ENCODE data around the gene AGPS.

Gene AGPS

DNA sequence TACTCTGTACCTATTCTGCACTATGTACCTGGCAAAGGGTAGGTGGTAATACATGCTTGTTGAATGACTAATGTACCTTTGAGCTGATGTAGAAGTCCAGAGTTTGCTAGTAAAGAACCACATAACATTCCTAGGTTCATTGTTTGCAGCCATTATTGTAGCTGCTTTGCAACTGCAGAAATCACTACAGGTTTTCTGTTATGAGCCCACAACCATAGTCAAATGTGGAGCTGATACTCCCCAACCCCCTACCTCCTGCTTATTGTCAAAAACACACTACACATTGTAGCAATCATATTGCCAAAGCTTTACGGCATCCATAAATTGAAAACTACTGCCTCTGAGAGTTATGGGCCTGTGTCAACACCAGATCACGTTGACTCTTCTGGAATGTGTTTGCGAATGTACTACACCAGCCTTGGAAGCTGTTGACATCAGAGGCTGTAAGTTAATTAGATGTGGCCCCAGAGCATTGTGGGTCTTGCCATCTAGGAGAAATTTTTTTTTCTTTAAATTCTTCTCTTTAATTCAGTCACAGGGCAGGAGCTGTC lies 187.0 kb downstream of the AGPS start:
- Histone ChIP-seq H4K20me1 (ENCODE audit: insufficient read depth, low read length) (no peaks in the 10 kb centered on the region), H3K36me3 (ENCODE audit: insufficient read depth, low read length) (no peaks in the 10 kb centered on the region), H3K9ac (ENCODE audit: low read depth, low read length) (no peak overlapping the region), H3K9me3 (ENCODE audit: insufficient read depth, low read length, severe bottlenecking) (no peaks in the 10 kb centered on the region), H3K79me2 (ENCODE audit: insufficient read depth, low read length) (no peaks in the 10 kb centered on the region), H3K27me3 (ENCODE audit: insufficient read depth, low read length, poor library complexity) (no peaks in the 10 kb centered on the region), H3K4me3 (ENCODE audit: low read depth in 1 of 2, low read length in 2 of 2) (no peak overlapping the region), H2AFZ (ENCODE audit: low read depth, low read length) (no peak overlapping the region), H3K4me2 (ENCODE audit: insufficient read depth, low read length) (no peak overlapping the region), H3K4me1 (ENCODE audit: insufficient read depth, low read length) (no peaks in the 10 kb centered on the region), H3K27ac (ENCODE audit: low read length) (no peak overlapping the region)
- ATAC-seq (ENCODE audit: insufficient read depth, low read depth) (no peak), DNase-seq (no peak)
- TF ChIP-seq EZH2 (IDR thresholded peaks at IDR 0.05; ENCODE audit: borderline replicate concordance, low read depth, low read length, severe bottlenecking), result no peak
- TF ChIP-seq, protein P1, sequence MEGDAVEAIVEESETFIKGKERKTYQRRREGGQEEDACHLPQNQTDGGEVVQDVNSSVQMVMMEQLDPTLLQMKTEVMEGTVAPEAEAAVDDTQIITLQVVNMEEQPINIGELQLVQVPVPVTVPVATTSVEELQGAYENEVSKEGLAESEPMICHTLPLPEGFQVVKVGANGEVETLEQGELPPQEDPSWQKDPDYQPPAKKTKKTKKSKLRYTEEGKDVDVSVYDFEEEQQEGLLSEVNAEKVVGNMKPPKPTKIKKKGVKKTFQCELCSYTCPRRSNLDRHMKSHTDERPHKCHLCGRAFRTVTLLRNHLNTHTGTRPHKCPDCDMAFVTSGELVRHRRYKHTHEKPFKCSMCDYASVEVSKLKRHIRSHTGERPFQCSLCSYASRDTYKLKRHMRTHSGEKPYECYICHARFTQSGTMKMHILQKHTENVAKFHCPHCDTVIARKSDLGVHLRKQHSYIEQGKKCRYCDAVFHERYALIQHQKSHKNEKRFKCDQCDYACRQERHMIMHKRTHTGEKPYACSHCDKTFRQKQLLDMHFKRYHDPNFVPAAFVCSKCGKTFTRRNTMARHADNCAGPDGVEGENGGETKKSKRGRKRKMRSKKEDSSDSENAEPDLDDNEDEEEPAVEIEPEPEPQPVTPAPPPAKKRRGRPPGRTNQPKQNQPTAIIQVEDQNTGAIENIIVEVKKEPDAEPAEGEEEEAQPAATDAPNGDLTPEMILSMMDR (IDR thresholded peaks at IDR 0.05; ENCODE audit: borderline replicate concordance, extremely low read depth, low read length, poor library complexity, severe bottlenecking), result no peak

DNA sequence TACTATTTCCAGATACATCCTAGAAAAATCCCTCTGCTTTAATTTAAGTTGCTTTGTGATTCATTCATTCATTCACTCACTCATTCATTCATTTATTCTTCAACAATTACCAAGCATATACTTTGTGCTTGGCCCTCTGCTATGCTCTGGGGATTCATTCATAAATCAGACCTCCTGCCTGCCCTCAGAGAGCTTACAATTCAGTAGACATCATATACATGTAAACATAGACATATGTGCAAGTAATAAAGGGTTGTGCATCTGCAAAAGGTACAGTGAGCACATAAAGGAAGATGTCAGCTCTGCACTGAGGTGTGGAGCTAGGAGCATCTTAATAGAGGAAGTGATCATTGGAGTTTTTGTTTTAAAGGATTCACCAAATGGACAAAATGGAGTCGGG lies 189.4 kb downstream of the AGPS start:
- H4K20me1 ChIP-seq (ENCODE audit: insufficient read depth, low read length), result no peaks in the 10 kb centered on the region
- H3K4me1 ChIP-seq (ENCODE audit: insufficient read depth, low read length), result no peaks in the 10 kb centered on the region
- no peak overlapping the region for H2AFZ ChIP-seq (ENCODE audit: low read depth, low read length)
- TF ChIP-seq, protein P1 (IDR thresholded peaks at IDR 0.05; ENCODE audit: borderline replicate concordance, extremely low read depth, low read length, poor library complexity, severe bottlenecking), result no peak
- no peak for TF ChIP-seq EZH2 (IDR thresholded peaks at IDR 0.05; ENCODE audit: borderline replicate concordance, low read depth, low read length, severe bottlenecking)
- H3K4me2 ChIP-seq (ENCODE audit: insufficient read depth, low read length), result no peak overlapping the region
- H3K27ac ChIP-seq (ENCODE audit: low read length), result no peak overlapping the region
- no peaks in the 10 kb centered on the region for H3K9me3 ChIP-seq (ENCODE audit: insufficient read depth, low read length, severe bottlenecking)
- ATAC-seq (ENCODE audit: insufficient read depth, low read depth) (no peak), DNase-seq (no peak)
- H3K4me3 ChIP-seq (ENCODE audit: low read depth in 1 of 2, low read length in 2 of 2), result no peak overlapping the region
- no peaks in the 10 kb centered on the region for H3K36me3 ChIP-seq (ENCODE audit: insufficient read depth, low read length)
- H3K79me2 ChIP-seq (ENCODE audit: insufficient read depth, low read length), result no peaks in the 10 kb centered on the region
- H3K9ac ChIP-seq (ENCODE audit: low read depth, low read length), result no peak overlapping the region
- H3K27me3 ChIP-seq (ENCODE audit: insufficient read depth, low read length, poor library complexity), result no peaks in the 10 kb centered on the region

DNA sequence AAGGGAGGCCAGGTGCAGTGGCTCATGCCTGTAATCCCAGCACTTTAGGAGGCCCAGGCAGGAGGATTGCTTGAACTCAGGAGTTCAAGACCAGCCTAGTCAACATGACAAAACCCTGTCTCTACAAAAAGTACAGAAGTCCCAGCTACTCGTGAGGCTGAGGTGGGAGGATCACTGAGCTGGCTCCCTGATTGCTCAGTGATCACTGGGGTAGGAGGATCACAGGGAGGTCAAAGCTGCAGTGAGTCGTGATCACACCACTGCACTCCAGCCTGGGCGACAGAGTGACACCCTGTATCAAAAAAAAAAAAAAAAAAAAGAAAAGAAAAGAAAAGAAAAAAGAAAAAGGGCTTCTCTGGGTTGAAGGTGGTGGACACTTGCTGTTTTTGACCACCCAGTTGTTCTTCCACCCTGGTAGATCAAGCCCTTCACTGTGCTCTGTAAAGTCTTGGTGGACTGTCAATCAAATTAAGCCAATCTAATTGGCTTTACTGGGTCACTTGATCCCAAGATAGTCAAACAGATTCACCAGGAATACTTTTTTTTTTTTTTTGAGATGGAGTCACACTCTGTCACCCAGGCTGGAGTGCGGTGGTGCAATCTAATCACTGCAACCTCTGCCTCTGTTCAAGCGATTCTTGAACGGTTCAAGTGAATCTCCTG lies 191.6 kb downstream of the AGPS start:
- H3K4me3 ChIP-seq (ENCODE audit: low read depth in 1 of 2, low read length in 2 of 2), result no peak overlapping the region
- H3K27ac ChIP-seq (ENCODE audit: low read length), result no peak overlapping the region
- no peak for ATAC-seq (ENCODE audit: insufficient read depth, low read depth)
- no peaks in the 10 kb centered on the region for H3K79me2 ChIP-seq (ENCODE audit: insufficient read depth, low read length)
- no peaks in the 10 kb centered on the region for H3K36me3 ChIP-seq (ENCODE audit: insufficient read depth, low read length)
- no peaks in the 10 kb centered on the region for H3K9me3 ChIP-seq (ENCODE audit: insufficient read depth, low read length, severe bottlenecking)
- H4K20me1 ChIP-seq (ENCODE audit: insufficient read depth, low read length), result no peaks in the 10 kb centered on the region
- no peak for TF ChIP-seq EZH2 (IDR thresholded peaks at IDR 0.05; ENCODE audit: borderline replicate concordance, low read depth, low read length, severe bottlenecking)
- H3K4me1 ChIP-seq (ENCODE audit: insufficient read depth, low read length), result no peaks in the 10 kb centered on the region
- H2AFZ ChIP-seq (ENCODE audit: low read depth, low read length), result no peak overlapping the region
- no peaks in the 10 kb centered on the region for H3K27me3 ChIP-seq (ENCODE audit: insufficient read depth, low read length, poor library complexity)
- DNase-seq, result no peak
- H3K9ac ChIP-seq (ENCODE audit: low read depth, low read length), result no peak overlapping the region
- H3K4me2 ChIP-seq (ENCODE audit: insufficient read depth, low read length), result no peak overlapping the region

DNA sequence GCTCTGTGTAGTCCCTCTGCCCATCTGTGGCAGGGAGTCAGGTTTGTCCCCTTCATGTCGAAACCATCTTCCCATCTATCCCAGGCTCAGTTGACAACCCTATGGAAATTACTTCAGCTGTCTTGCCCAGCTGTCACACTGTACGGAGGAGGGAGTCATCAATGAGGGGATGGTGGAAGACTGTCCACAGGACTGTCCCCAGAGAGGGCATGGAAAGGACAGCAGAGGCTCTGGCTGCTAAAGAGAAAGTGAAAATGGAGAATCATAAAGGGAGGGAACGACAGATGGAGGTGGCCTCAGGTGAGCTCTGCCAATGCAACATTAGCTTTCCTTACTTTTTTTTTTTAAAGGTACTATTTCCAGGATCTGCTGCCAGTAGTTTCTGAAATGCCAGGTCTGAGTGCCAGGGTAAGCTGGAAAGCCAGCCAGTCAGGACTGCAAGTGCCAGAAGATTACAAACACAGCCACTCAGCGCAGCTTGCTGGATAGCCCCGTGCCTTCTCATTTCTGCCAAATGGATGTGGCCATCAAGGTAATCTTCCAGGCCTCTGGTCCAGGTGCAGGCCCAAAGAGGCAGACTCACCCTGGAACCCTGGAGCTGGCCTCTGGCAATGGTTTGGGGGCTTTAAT lies 192.8 kb downstream of the AGPS start:
- no peaks in the 10 kb centered on the region for H3K36me3 ChIP-seq (ENCODE audit: insufficient read depth, low read length)
- H3K9ac ChIP-seq (ENCODE audit: low read depth, low read length), result no peak overlapping the region
- no peak overlapping the region for H3K27ac ChIP-seq (ENCODE audit: low read length)
- ATAC-seq (ENCODE audit: insufficient read depth, low read depth), result no peak
- H2AFZ ChIP-seq (ENCODE audit: low read depth, low read length), result no peak overlapping the region
- no peaks in the 10 kb centered on the region for H4K20me1 ChIP-seq (ENCODE audit: insufficient read depth, low read length)
- H3K4me2 ChIP-seq (ENCODE audit: insufficient read depth, low read length), result no peak overlapping the region
- no peaks in the 10 kb centered on the region for H3K79me2 ChIP-seq (ENCODE audit: insufficient read depth, low read length)
- TF ChIP-seq, protein P1 (IDR thresholded peaks at IDR 0.05; ENCODE audit: borderline replicate concordance, extremely low read depth, low read length, poor library complexity, severe bottlenecking), result no peak
- no peaks in the 10 kb centered on the region for H3K27me3 ChIP-seq (ENCODE audit: insufficient read depth, low read length, poor library complexity)
- no peak overlapping the region for H3K4me3 ChIP-seq (ENCODE audit: low read depth in 1 of 2, low read length in 2 of 2)
- no peaks in the 10 kb centered on the region for H3K4me1 ChIP-seq (ENCODE audit: insufficient read depth, low read length)
- no peak for DNase-seq
- H3K9me3 ChIP-seq (ENCODE audit: insufficient read depth, low read length, severe bottlenecking), result no peaks in the 10 kb centered on the region

All from DND-41 (cell line).